HG02798 (cell line): ENCODE measurements around the gene ALMS1.
"Not testable (repeated sequence)": the region's sequence is repeated elsewhere in the genome, so short reads cannot be mapped to it uniquely, and the experiment has no call there.

ENCODE experiments used
- ATAC-seq: cut with Tn5 transposase; IDR thresholded peaks from one replicate; pipeline ENCODE4 v1.9.1; 2021; ENCODE audit warnings: mild to moderate bottlenecking; ENCODE audit not compliant: unreplicated experiment, poor library complexity

The ALMS1 gene

GRCh38 chr2:73385504-73386341, at the start of gene ALMS1:
Gene ALMS1 (plus strand): TSS chr2:73385836. CDS start chr2:73385869, 33 bp downstream.
- peak; percentile 92 for ATAC-seq

- ATAC-seq = no peak
These were observed 47.8 kb upstream of the ALMS1 start for GRCh38 chr2:73337828-73338227.

- ATAC-seq = no peak
These were observed 46.4 kb upstream of the ALMS1 start for GRCh38 chr2:73339201-73339600.

- ATAC-seq = no peak
These were observed 44.6 kb upstream of the ALMS1 start for GRCh38 chr2:73341039-73341438.

GRCh38 chr2:73343992-73344391, 41.6 kb upstream of the ALMS1 start:
- ATAC-seq = no peak

GRCh38 chr2:73344747-73345146, 40.9 kb upstream of the ALMS1 start:
- ATAC-seq = not testable (repeated sequence)

- ATAC-seq = no peak
These were observed 35.5 kb upstream of the ALMS1 start for GRCh38 chr2:73350035-73350691.

- ATAC-seq = no peak
These were observed 29.5 kb upstream of the ALMS1 start for GRCh38 chr2:73356097-73356496.

- no peak for ATAC-seq
These were observed 25.5 kb upstream of the ALMS1 start for GRCh38 chr2:73359915-73360697.

GRCh38 chr2:73366060-73366459, 19.6 kb upstream of the ALMS1 start:
- ATAC-seq = no peak

- ATAC-seq = no peak
These were observed 16.9 kb upstream of the ALMS1 start for GRCh38 chr2:73368781-73369180.

GRCh38 chr2:73370348-73370747, 15.3 kb upstream of the ALMS1 start:
- ATAC-seq = no peak

- ATAC-seq = no peak
These were observed 12.3 kb upstream of the ALMS1 start for GRCh38 chr2:73373344-73373743.

GRCh38 chr2:73374269-73374668, 11.4 kb upstream of the ALMS1 start:
- ATAC-seq = no peak

- no peak for ATAC-seq
These were observed 9.0 kb upstream of the ALMS1 start for GRCh38 chr2:73376681-73377080.

GRCh38 chr2:73383036-73383435, 2.6 kb upstream of the ALMS1 start:
- ATAC-seq = no peak

GRCh38 chr2:73385123-73385503, 523 bp upstream of the ALMS1 start:
- no peak for ATAC-seq

GRCh38 chr2:73386342-73386868, 769 bp downstream of the ALMS1 start:
- peak; percentile 6 for ATAC-seq

GRCh38 chr2:73386894-73387636, 1.4 kb downstream of the ALMS1 start:
- no peak for ATAC-seq
